C4-2B (cell line): ENCODE results near the gene IRF4.

Source experiments
- CTCF ChIP-seq: fragments of 450-650 bp; conservative IDR thresholded peaks from 2 replicates; pipeline ENCODE4 v1.5.1; 2017; ENCODE audit warnings: mild to moderate bottlenecking
- ZFX ChIP-seq: fragments of 450-650 bp; IDR thresholded peaks from 2 replicates; pipeline ENCODE4 v1.6.1; 2017

- TF ChIP-seq CTCF (no peak), ZFX (no peak)
Observed at GRCh38 chr6:389143-389542, 2.4 kb upstream of the IRF4 start.
